Activated T-cell treated with anti-CD3 and anti-CD28 coated beads, Interleukin-2, amount 50 U/mL, for 4 hours (primary cell): ENCODE measurements around the gene UVRAG. TPM values are rescaled to one million over a fixed set of nuclear protein-coding genes. Genes with fewer than 3 reads are reported as not detected.
A peak's percentile ranks its signal among the peaks of the same experiment; 100 is the strongest.

Experiments used
- ATAC-seq, 2 donors: fragments of 200-7000 bp; cut with Tn5 transposase; one replicate each; pipeline ENCODE4 v1.10.0; 2021
- DNase-seq: peaks from one replicate; pipeline ENCODE4 v3.0.0-alpha.2; 2020
- H3K27me3 Mint-ChIP-seq: one replicate; pipeline ENCODE4 v1.8.0; 2021; ENCODE audit warnings: low read depth, mixed read lengths
- H3K36me3 Mint-ChIP-seq: one replicate; pipeline ENCODE4 v1.8.0; 2022; ENCODE audit warnings: mixed read lengths; ENCODE audit not compliant: insufficient read depth
- H3K4me1 Mint-ChIP-seq: one replicate; pipeline ENCODE4 v1.8.0; 2021; ENCODE audit warnings: low read depth, mixed read lengths
- H3K4me3 Mint-ChIP-seq: one replicate; pipeline ENCODE4 v1.8.0; 2021; ENCODE audit warnings: mild to moderate bottlenecking, moderate library complexity, mixed read lengths
- H3K9me3 Mint-ChIP-seq: one replicate; pipeline ENCODE4 v1.8.0; 2021; ENCODE audit warnings: mixed read lengths
- total RNA-seq, 3 donors: library from RNA; stranded (reverse); gene quantifications; one replicate each; pipeline ENCODE4 v1.2.1, GENCODE V29; 2021

UVRAG gene
- total RNA-seq, 3 donors from 2014 or later = 14.4 to 15.8 (median 14.5) TPM

- DNase-seq = no peak
- no peaks in the 10 kb centered on the region for H3K4me1 Mint-ChIP-seq
- no peaks in the 10 kb centered on the region for H3K36me3 Mint-ChIP-seq
- H3K9me3 Mint-ChIP-seq = no peaks in the 10 kb centered on the region
- no peak overlapping the region for H3K4me3 Mint-ChIP-seq
- ATAC-seq = no peak
- peaks cover 2% of the 10 kb centered on the region for H3K27me3 Mint-ChIP-seq
Observed at GRCh38 chr11:76161261-76161961, 346.4 kb downstream of the UVRAG start.

GRCh38 chr11:76162336-76163288 is 347.6 kb downstream of the UVRAG start:
- DNase-seq = no peak
- Mint-ChIP-seq H3K4me1 (no peaks in the 10 kb centered on the region), H3K36me3 (no peaks in the 10 kb centered on the region), H3K9me3 (no peaks in the 10 kb centered on the region), H3K27me3 (peaks cover 2% of the 10 kb centered on the region), H3K4me3 (no peak overlapping the region)
- no peak for ATAC-seq

GRCh38 chr11:76163289-76163880 is 348.4 kb downstream of the UVRAG start:
- peaks cover 2% of the 10 kb centered on the region for H3K27me3 Mint-ChIP-seq
- H3K9me3 Mint-ChIP-seq = no peaks in the 10 kb centered on the region
- H3K4me3 Mint-ChIP-seq = no peak overlapping the region
- ATAC-seq (no peak), DNase-seq (no peak)
- H3K36me3 Mint-ChIP-seq = no peaks in the 10 kb centered on the region
- H3K4me1 Mint-ChIP-seq = no peaks in the 10 kb centered on the region

GRCh38 chr11:76164081-76164480 is 349.1 kb downstream of the UVRAG start:
- Mint-ChIP-seq H3K4me1 (no peaks in the 10 kb centered on the region), H3K4me3 (no peak overlapping the region), H3K36me3 (no peaks in the 10 kb centered on the region), H3K9me3 (no peaks in the 10 kb centered on the region), H3K27me3 (peaks cover 2% of the 10 kb centered on the region)
- no peak for ATAC-seq
- no peak for DNase-seq

GRCh38 chr11:76164861-76165751 is 350.1 kb downstream of the UVRAG start:
- no peaks in the 10 kb centered on the region for H3K36me3 Mint-ChIP-seq
- H3K27me3 Mint-ChIP-seq = peaks cover 2% of the 10 kb centered on the region
- no peak for DNase-seq
- H3K4me1 Mint-ChIP-seq = no peaks in the 10 kb centered on the region
- no peak overlapping the region for H3K4me3 Mint-ChIP-seq
- no peaks in the 10 kb centered on the region for H3K9me3 Mint-ChIP-seq
- ATAC-seq = no peak

- DNase-seq (no peak), ATAC-seq (peak; percentile 69 to 73)
- Mint-ChIP-seq H3K27me3 (peaks cover 2% of the 10 kb centered on the region), H3K4me3 (no peak overlapping the region), H3K9me3 (no peaks in the 10 kb centered on the region), H3K36me3 (no peaks in the 10 kb centered on the region), H3K4me1 (no peaks in the 10 kb centered on the region)
Observed at GRCh38 chr11:76166314-76166713, 351.3 kb downstream of the UVRAG start.

- Mint-ChIP-seq H3K4me1 (no peaks in the 10 kb centered on the region), H3K36me3 (no peaks in the 10 kb centered on the region), H3K9me3 (no peaks in the 10 kb centered on the region), H3K4me3 (no peak overlapping the region), H3K27me3 (peaks cover 2% of the 10 kb centered on the region)
- ATAC-seq = no peak
- DNase-seq = no peak
Observed at GRCh38 chr11:76167590-76167989, 352.6 kb downstream of the UVRAG start.

- no peaks in the 10 kb centered on the region for H3K36me3 Mint-ChIP-seq
- no peaks in the 10 kb centered on the region for H3K27me3 Mint-ChIP-seq
- no peak overlapping the region for H3K4me3 Mint-ChIP-seq
- H3K4me1 Mint-ChIP-seq = no peaks in the 10 kb centered on the region
- H3K9me3 Mint-ChIP-seq = no peaks in the 10 kb centered on the region
- ATAC-seq = no peak
- DNase-seq = no peak
Observed at GRCh38 chr11:76169473-76169896, 354.5 kb downstream of the UVRAG start.

- H3K36me3 Mint-ChIP-seq = no peaks in the 10 kb centered on the region
- H3K4me1 Mint-ChIP-seq = no peaks in the 10 kb centered on the region
- ATAC-seq (no peak), DNase-seq (no peak)
- H3K9me3 Mint-ChIP-seq = no peaks in the 10 kb centered on the region
- H3K27me3 Mint-ChIP-seq = no peaks in the 10 kb centered on the region
- H3K4me3 Mint-ChIP-seq = no peak overlapping the region
Observed at GRCh38 chr11:76170468-76170867, 355.5 kb downstream of the UVRAG start.

GRCh38 chr11:76172583-76172982 is 357.6 kb downstream of the UVRAG start:
- Mint-ChIP-seq H3K9me3 (no peaks in the 10 kb centered on the region), H3K4me3 (no peak overlapping the region), H3K36me3 (no peaks in the 10 kb centered on the region), H3K4me1 (no peaks in the 10 kb centered on the region), H3K27me3 (no peaks in the 10 kb centered on the region)
- DNase-seq (no peak), ATAC-seq (no peak)

- ATAC-seq = no peak
- no peak for DNase-seq
- Mint-ChIP-seq H3K4me1 (no peaks in the 10 kb centered on the region), H3K4me3 (no peak overlapping the region), H3K36me3 (no peaks in the 10 kb centered on the region), H3K9me3 (no peaks in the 10 kb centered on the region), H3K27me3 (no peaks in the 10 kb centered on the region)
Observed at GRCh38 chr11:76173663-76174062, 358.7 kb downstream of the UVRAG start.

- ATAC-seq = no peak
- DNase-seq = no peak
Observed at GRCh38 chr11:76174330-76174729, 359.3 kb downstream of the UVRAG start.

GRCh38 chr11:76175783-76176182 is 360.8 kb downstream of the UVRAG start:
- ATAC-seq = no peak
- Mint-ChIP-seq H3K9me3 (no peaks in the 10 kb centered on the region), H3K4me1 (no peaks in the 10 kb centered on the region), H3K36me3 (no peaks in the 10 kb centered on the region), H3K4me3 (no peak overlapping the region), H3K27me3 (no peaks in the 10 kb centered on the region)
- no peak for DNase-seq

More at GRCh38 chr11:76174330-76174729, 359.3 kb downstream of the UVRAG start:
- H3K4me1 Mint-ChIP-seq = no peaks in the 10 kb centered on the region
- no peaks in the 10 kb centered on the region for H3K27me3 Mint-ChIP-seq
- H3K4me3 Mint-ChIP-seq = no peak overlapping the region
- H3K36me3 Mint-ChIP-seq = no peaks in the 10 kb centered on the region
- no peaks in the 10 kb centered on the region for H3K9me3 Mint-ChIP-seq

- Mint-ChIP-seq H3K9me3 (no peaks in the 10 kb centered on the region), H3K27me3 (no peaks in the 10 kb centered on the region), H3K4me1 (no peaks in the 10 kb centered on the region), H3K4me3 (no peak overlapping the region), H3K36me3 (no peaks in the 10 kb centered on the region)
- DNase-seq (no peak), ATAC-seq (no peak)
Observed at GRCh38 chr11:76176463-76176862, 361.5 kb downstream of the UVRAG start.
